ENCODE measurements around the gene TMEM270.
"Not testable (repeated sequence)": the region's sequence is repeated elsewhere in the genome, so short reads cannot be mapped to it uniquely, and the experiment has no call there.

The TMEM270 gene

DNA sequence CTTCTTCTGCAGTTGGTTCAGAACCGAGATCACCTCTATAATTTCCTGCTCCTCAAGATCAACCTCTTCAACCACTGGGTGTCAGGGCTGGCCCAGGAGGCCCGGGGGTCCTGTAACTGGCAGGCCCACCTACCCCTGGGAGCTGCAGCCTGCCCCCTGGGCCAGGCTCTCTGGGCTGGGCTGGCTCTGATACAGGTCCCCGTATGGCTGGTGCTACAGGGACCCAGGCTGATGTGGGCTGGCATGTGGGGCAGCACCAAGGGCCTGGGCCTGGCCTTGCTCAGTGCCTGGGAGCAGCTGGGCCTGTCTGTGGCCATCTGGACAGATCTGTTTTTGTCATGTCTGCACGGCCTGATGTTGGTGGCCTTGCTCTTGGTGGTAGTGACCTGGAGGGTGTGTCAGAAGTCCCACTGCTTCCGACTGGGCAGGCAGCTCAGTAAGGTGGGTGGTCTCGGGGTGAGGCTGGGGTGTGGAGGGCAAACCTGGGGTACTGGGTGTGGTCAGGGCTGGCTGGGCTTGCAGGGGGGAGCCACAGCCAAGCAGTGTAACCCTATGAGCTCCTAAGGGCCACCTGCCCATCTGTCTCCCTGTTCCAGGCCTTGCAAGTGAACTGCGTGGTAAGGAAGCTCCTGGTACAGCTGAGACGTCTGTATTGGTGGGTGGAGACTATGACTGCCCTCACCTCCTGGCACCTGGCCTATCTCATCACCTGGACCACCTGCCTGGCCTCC is 4.2 kb downstream of the TMEM270 start:
- no peak for DNase-seq

DNA sequence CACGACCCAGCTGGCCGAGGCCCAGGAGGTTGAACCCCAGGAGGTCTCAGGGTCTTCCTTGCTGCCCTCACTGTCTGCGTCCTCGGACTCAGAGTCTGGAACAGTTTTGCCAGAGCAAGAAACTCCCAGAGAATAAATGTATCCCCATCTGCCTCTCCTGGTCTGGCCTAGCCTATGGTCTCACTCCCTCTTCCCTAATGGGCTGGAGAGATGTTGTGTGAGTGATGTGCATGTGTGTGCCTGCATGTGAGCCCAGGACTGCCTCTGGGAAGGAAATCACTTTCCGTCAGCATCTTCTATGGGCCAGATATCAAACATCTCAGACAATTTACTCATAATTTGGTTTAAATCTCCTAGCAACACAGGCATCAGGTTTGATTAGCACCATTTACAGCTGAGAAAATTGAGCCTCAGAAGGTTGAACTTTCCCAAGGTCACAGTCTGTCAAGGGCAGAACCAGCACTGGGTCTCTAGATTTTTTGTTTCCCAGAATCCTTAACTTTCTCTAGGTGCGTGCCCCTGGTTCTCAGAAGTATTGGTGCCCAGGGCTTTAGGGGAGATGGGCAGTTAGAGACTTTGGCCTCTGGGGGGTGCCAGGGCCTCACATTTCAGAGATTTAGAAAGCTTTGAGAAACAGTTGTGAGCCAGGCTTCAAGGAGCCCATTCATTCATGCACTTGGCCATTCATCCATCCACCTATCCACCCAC is 4.9 kb downstream of the TMEM270 start:
- DNase-seq = no peak

DNA sequence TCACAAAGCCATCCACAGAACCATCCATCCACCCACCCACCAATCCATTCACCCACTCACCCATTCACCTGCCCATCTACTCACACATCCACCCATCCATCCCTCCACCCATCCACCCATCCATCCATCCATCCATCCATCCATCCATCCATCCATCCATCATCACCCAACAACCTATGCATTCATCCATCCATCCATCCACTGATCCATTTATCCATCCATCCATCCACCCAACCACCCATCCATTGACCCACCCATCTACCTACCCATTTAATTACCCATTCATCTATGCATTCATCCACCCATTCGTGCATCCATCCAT is 5.4 kb downstream of the TMEM270 start:
- DNase-seq = no peak

DNA sequence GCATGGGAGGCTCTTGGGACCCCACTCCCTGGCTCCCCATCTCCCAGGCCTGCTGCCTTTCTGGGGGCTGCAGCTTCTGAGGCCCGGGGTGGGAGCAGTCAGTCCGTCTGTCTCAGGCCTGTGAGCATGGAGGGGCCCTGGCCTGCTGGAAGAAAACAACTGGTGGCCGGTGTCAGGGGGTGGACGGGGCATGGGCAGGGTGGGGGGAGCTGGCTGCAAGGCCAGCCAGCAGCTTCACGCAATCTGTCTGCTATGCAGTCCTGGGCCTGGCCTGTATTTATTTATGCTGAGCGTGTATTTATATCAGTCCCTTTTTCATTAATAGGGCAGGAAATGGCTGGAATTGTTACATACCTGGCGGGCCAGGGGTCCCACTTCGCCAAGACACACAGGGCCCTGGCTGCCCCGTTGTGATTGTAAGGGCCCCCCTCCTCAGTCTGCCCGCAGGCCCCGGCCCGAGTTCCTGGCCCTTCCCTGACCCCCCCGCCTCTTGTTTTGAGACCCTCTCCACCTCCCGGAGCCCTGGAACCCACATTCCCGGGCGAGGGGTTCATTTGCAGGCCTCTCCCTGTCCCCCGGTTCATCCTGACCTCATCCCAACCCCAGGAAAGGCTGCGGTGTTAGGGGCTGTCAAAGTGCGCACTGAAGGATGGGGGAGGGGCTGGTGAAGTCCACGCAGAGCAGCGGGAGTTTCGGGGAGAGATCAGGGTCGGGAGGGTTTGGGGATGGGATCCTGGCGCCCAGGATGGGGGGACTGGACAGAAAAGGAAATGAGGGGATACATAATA is 8.2 kb downstream of the TMEM270 start:
- no peak for DNase-seq

DNA sequence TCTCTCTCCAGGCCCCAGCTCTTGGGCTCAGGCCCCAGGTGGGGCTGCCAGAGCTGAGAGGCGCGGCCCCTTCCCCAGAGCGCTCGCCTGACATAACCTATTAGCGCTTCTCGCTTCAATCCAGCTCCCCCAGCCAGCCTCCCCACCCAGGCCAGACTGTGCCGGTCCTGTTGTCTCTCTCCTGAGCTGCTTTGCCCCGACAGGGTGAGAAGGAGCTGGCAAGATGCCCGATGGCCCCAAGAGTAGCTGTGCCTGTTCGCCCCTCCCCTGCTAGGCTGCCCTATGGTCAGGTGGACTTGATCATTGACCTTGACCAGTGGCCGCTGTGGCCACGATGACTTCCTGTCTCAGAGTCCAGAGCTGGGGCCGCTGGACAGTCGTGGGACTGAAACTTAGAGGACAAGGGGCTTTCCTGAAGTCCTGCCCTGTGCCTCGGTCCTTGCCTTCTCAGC is 9.1 kb downstream of the TMEM270 start:
- DNase-seq = no peak

DNA sequence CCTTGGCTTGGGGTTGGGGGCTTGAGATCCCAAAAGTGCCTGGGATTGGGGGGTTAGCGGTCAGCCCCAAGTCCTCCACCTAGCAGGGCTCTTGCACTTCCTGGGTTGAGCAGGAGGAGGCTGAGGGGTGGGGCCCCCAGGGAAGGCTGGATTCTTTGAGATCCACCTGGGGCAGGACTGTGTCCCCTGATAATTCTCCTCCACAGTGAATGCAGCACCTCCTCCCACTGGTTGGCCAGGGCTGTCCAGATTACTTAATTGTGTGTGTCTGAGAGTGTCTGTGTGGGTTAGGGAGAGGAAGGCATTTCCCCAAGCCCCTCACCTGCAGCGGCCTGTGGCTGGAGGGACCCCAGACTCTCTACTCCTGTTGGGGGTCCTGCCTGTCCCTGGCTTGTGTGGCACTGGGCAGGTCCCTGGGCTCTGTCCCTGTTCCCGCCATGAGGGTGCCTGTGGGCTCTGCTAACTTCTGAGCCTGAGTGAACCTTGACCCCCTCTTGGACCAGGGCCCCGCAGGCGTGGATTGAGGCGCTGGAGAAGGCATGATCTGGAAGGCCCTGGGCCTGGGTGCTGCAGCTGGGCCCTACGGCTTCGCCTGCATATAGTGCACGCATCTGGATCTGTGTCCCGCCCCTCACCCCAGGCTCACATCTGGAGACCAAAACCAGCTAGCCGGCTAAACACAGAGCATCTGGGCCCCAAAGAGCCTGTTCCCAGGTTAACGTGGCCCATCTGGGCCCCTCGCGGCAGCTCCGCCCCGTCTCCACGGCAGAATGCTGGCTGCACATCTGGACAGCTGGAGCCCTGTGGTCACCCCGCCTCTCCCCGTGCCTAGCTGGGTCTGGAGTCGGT is 10.4 kb downstream of the TMEM270 start:
- DNase-seq = no peak

DNA sequence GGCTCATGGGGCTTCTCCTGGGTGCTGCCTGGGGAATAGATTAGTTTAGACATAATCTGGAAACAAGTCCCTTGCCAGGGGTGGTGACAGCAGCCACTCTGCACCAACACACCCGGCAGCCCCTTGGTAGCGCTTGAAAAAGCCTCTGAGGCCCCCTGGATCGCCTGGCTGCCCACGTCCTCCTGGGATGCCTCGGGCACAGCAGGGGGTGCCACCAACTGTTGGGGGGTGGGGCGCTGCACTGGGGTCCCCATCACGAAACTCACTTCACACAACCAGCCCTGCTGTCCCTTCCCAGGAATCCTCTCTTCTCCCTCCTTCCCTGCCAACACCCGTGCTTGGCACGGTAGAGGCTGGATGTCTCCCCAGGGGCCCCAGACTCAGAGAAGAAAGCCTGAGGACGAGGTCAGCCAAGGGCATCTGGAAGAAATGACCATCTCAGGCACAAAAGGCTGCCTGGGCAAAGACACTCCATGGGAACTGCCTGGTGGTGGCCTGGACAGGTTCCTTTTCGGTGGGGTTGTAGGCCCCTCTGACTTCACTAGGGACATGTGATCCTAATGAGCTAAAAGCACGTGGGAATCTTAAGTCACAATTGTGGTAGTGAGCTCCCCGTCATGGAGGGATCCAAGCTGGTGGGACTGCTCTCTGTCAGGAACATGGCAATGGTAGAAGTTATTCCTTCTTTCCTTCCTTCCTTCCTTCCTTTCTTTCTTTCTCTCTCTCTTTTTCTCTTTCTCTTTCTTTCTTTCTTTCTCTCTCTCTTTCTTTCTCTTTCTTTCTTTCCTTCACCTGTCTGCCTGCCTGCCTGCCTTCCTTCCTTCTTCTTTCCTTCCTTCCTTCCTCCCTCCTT is 11.3 kb downstream of the TMEM270 start:
- DNase-seq = no peak

DNA sequence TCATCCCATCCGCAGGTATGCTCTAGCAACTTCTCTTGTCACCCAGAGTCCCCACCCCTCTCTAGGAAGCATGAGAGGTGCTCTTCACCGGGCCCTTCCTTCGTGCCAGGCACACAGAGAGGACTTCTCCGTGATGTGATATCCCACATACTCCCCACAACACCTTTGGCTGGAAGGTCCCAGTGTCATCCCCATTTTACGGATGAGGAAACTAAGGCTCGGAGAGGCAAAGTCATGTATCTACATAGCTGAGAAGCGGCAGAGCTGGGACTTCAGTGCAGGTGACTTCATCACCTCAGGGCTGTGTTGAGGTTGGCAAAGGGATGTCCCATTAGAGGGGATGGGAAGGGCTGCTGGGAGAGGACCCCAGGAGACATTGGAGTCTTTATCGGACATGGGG is 15.4 kb downstream of the TMEM270 start:
- DNase-seq = no peak

DNA sequence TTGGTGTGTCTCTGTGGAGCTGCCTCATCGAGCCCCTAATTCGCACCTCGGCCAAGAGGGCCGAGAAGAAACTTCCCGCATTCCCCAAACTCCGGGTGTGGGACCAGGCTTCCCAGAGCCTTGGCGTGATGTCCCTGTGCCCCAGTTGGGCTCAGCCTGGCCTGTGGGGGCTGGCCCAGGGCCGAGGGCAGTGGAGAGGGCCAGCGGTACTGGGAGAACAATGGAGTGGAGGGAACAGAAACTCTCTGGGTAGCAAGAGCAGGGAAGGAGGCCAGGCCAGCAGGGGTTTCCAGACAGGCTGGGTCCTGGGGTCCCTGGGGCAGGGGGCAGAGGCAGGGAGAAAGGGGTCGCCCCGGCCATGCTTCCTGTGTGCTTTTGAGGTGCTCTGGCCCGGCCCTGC is 16.0 kb downstream of the TMEM270 start:
- DNase-seq = no peak

DNA sequence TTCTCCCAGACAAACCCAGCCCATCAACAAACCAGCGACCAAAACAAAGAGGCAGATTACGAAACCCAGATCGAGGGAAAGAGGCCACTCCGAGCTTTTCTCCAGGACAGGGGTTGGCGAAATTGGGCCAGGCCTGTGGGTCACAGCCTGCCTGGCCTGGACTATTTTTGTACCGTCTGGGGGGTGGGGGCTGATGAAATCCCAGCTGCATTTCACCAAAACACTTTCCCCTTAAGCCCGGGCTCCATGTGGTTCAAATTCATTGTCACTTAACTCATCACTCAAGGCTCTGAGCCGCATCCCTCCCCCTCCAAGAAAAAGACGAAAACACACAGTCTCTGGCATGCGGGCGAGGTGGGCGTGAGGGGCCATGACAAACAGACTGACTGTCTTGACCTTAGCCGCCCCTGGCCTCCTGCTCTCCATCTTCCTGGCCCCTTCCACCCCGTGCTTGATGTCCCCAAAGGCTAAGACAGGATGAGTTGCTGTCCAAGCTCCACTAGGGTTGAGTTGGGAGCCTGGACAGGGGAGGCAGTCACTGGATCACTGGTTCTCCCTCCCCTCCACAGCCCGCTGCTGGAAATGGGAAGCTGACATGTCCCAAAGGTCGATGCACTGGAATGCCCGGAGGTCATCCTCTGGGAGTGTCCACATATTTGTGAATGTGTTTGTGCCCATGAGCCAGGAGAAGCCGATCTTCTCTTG is 19.2 kb downstream of the TMEM270 start:
- DNase-seq = no peak

DNA sequence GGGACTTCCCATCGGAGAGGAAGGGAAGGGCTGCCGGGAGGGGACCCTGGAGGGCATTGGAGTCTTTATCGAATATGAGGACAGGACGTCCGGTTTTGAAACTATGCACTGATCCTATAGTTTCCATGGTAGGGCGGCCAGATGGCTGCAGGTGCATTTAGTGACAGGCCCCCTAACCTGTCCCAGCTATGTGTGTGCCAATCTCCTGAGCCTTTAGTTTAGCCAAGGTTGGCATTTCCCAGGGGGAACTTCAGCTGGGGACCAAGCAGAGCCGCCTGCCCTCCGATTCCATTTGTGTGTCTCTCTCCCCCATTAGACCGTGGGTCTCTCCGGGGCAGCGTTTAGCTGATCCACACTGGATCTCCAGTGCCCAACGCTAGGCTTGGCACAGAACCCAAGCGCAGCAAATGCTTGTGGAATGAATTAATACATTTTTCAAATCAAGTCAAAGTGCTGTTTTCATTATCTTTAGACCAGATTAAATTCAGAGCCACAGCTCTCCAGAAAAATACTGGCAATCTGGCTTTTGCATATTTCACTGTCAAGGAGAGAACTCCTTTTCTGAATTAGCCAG is 19.9 kb downstream of the TMEM270 start:
- DNase-seq = no peak

DNA sequence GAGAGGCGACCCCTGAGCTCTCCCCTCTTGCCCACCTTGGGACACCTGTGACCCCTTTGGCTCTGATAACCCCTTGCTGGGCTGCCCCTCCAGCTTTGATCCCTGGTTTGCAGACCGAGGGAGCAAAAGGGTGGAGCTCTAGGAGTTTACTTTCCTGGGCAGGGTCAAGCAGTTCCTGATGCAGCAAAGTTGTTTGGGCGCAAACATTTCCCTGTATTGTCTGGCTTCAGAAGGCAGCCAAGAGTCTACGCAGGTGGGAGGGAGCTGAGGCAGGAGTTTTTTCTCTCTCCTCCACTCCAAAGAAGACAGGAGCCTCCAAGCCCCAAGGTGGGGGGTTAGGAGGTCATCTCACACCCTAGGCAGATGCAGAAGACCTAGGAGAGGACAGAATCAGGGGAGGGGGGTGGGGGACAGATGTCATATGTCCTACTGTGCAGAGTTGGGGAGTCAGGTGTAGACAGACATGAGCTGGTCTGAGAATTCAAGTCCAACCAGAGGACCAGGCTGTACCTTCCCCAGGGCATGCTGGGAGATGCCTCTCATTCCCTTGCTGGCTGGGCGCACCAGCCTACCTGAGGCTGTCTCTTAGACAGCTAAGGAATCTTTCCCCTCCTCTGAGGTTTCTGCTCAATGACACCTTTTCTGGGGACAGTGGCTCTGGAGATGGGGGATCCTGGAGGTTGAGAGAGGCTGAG is 20.5 kb downstream of the TMEM270 start:
- DNase-seq = no peak

DNA sequence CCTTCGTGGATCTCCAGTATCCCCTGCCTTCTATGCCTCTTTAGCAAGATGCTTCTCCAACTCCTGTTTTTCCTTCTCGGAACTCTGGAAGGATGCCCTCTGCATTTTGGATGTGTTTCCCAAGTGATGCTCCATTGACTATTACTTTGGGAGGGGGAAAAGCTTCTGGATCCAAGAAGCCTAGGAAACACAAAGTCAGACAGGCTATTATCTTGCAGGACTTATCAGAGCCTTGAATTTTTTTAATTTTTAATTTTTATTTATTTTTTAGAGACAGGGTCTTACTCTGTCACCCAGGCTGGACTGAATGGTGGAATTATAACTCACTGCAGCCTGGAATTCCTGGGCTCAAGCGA is 21.1 kb downstream of the TMEM270 start:
- DNase-seq = no peak

DNA sequence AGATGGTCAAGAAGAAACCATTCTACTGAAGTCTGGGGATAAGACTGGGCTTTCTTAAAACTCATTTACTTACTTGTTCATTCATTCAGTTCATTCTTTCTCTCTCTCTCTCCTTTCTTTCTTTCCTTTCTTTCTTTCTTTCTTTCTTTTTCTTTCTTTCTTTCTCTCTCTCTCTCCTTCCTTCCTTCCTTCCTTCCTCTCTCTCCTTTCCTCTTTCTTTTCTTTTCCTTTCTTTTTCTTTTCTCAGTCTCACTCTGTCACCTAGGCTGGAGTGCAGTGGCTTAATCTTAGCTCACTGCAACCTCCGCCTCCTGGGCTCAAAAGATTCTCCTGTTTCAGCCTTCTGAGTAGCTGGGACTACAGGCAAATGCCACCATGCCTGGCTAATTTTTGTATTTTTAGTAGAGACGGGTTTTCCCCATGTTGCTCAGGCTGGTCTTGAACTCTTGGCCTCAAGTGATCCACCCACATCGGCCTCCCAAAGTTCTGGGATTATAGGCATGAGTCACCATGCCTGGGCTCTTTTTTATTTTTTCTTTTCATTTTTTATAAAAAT is 24.0 kb downstream of the TMEM270 start:
- not testable (repeated sequence) for DNase-seq

DNA sequence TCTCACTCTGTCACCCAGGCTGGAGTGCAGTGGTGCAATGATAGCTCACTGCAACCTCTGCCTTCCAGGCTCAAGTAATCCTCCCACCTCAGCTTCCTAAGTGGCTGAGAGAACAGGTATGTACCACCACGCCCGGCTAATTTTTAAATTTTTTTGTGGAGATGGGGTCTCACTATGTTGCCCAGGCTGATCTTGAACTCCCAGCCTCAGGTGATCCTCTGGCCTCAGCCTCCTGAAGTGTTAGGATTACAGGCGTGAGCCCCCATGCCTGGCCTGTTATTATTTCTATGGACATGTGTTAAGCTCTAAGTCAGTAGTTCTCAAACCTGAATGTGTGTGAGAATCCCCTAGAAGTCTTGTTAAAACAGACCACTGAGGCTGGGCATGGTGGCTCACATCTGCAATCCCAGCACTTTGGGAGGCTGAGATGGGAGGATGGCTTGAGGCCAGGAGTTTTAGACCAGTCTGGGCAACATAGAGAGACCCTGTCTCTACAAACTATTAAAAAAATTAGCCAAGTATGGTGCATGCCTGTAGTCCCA is 24.5 kb downstream of the TMEM270 start:
- DNase-seq = no peak

DNA sequence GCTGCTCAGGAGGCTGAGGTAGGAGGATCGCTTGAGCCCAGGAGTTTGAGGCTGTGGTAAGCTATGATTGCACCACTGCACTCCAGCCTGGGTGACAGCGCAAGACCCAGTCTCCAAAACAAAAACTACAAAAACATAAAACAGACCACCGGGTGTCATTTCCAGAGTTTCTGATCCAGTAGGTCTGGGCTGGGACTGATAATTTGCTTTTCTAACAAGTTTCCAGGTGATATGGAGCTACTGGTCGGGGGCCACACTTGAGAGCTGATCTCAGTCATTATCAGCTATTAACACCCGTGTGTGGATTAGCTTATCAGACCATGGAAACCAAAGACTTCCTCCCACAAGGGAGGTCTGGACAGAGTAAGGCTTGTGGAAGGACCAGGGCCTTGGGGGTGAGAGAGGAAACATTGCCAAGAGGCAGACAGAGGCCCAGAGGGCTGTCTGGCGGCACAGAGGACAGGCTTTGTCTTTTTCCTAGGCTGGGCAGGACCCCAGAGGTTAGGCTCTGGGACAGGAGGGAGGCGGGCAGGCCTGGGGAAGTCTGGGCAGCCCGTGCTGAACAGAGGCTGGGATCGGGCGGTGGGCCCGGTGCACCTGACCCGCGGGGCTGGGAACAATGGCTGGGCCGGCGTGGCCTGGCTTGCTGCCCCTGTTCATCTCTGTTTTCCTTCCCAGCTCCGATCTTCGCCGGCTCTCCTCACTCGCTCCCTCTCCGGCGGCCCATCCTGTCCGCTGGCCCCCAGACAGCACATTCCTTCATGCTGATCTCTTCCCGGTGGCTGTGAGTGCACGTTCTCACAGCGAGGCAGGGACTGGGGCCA is 25.2 kb downstream of the TMEM270 start:
- no peak for DNase-seq

DNA sequence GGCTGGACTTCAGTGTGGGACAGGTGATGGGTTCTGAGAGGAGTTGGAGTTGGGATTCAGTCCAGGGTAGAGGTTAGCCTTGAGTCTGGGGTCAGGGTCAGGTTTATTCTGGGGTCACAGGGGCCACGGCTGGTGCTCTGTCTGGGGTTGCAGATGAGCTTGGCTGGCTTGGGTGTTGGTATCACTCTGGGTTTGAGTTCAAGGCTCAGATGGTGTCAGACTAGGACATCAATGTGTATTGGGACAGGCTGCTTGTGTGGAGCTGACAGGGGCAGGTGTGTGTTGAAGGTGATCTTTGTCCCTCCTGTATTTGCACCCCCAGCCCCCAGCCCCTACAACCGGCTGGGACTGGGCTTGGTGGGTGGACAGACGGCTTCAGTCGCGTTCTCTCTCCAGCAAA is 26.8 kb downstream of the TMEM270 start:
- DNase-seq = no peak

DNA sequence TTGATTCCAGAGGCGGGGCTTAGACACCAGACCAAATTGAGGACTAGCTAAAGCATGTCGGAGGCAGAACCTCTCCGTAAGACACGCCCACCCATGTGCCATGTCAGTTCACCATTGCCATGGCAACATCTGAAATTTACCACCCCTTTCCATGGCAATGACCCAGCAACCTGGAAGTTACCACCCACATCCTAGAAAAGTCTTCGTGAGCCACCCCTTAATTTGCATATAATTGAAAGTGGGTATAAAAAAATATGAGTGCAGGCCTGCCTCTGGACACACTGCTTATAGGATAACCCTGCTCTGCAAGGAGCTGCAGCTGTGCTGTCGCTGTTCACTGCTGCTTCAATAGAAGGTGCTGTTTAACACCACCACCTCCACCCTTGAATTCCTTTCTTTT is 28.0 kb downstream of the TMEM270 start:
- DNase-seq = no peak

All from NCI-H2081 treated with DMSO at 0.1 percent for 48 hours (cell line).